Right lobe of liver (tissue), 6 donors: Measurements from ENCODE around the gene SH3PXD2A. TPM values are rescaled to one million over a fixed set of nuclear protein-coding genes. Genes with fewer than 3 reads are reported as not detected.

Experiments
- ATAC-seq, 4 donors: fragments of 200-7000 bp; cut with Tn5 transposase; one replicate each; pipeline ENCODE4 v1.9.1; 2020; ENCODE audit warnings: mild to moderate bottlenecking in 4 of 4, moderate library complexity in 4 of 4
- DNase-seq, 3 donors: peaks; one replicate each; pipeline ENCODE4 v3.0.0-alpha.2; 2020
- H3K27ac ChIP-seq, 3 donors: fragments of 200-600 bp; one replicate each; pipeline ENCODE4 v1.8.0; 2022
- H3K27me3 ChIP-seq, 2 donors: fragments of 200-600 bp; one replicate each; pipeline ENCODE4 v1.8.0; 2022
- H3K36me3 ChIP-seq, 4 donors: fragments of 200-600 bp; sonication (generic) in 1 of 4; one replicate each; pipeline versions ENCODE4 v1.5.1 to v1.8.0; 2017 to 2022; ENCODE audit warnings: control low read depth in 1 of 4
- H3K4me1 ChIP-seq, 4 donors: fragments of 200-600 bp; sonication (generic) in 1 of 4; one replicate each; pipeline versions ENCODE4 v1.5.1 to v1.8.0; 2017 to 2022; ENCODE audit warnings: control low read depth in 1 of 4
- H3K4me3 ChIP-seq, 3 donors: fragments of 200-600 bp; one replicate each; pipeline ENCODE4 v1.8.0; 2022
- H3K9me3 ChIP-seq, 4 donors: fragments of 200-600 bp; sonication (generic) in 1 of 4; one replicate each; pipeline versions ENCODE4 v1.5.1 to v1.8.0; 2017 to 2022; ENCODE audit warnings: control low read depth in 1 of 4
- POLR2A ChIP-seq: fragments of 450-650 bp; IDR thresholded peaks from one replicate; pipeline ENCODE4 v1.6.1; 2017; ENCODE audit warnings: antibody characterized with exemption, mild to moderate bottlenecking
- WGBS: methylation state at CpG from one replicate; pipeline ENCODE4 v1.1.6; 2018; ENCODE audit warnings: low coverage, low lambda C conversion rate; ENCODE audit not compliant: insufficient coverage; ENCODE audit errors: missing lambda C conversion rate; 5-methylcytosine and 5-hydroxymethylcytosine counted together
- intact Hi-C, 2 donors: fragments of 100-400 bp; cut with DNase I; formaldehyde crosslinking; loops; one replicate each; pipeline versions ENCODE4 v1.11.2 to v1.14.1; 2022
- total RNA-seq, 6 experiments: library from RNA; depleted of rRNA in 2 of 6; stranded (reverse); fragments of >200 nt in 2 of 6; fragmentation: NEBNext Ultra II Directional in 3 of 6; extraction: Animal tissue kit (Norgen Biotek cat#: 25700) in 3 of 6; gene quantifications; one replicate each; pipeline versions ENCODE4 v1.1.0 to v1.2.4, GENCODE V29; 2016 to 2023
- TF ChIP-seq, protein P1 (sequence below), 4 donors: fragments of 200-600 bp in 3 of 4; fragments of 450-650 bp in 1 of 4; IDR thresholded peaks; one replicate each; pipeline versions ENCODE4 v1.5.1 to v1.8.0; 2016 to 2022; ENCODE audit warnings: antibody characterized with exemption in 4 of 4, mild to moderate bottlenecking in 2 of 4
- donor health status: DM: no; HTN: yes; CAD: no.
- donor health status: DM: no; HTN: no; CAD: no.
- donor health status: DM: no; HTN: no; CAD: no.
- donor health status: DM: no; HTN: yes; CAD: no.
- donor health status: DM: no; HTN: yes; CAD: no.

Gene SH3PXD2A
- total RNA-seq, 6 experiments from 2014 or later: 3.0 to 38.3 (median 10.0) TPM

- intact Hi-C loops: loop anchor here (5.0 kb wide), 2 partner anchors 79 to 89 kb away; no protein-coding TSS in a partner anchor
- no peak for TF ChIP-seq POLR2A
- TF ChIP-seq, protein P1, sequence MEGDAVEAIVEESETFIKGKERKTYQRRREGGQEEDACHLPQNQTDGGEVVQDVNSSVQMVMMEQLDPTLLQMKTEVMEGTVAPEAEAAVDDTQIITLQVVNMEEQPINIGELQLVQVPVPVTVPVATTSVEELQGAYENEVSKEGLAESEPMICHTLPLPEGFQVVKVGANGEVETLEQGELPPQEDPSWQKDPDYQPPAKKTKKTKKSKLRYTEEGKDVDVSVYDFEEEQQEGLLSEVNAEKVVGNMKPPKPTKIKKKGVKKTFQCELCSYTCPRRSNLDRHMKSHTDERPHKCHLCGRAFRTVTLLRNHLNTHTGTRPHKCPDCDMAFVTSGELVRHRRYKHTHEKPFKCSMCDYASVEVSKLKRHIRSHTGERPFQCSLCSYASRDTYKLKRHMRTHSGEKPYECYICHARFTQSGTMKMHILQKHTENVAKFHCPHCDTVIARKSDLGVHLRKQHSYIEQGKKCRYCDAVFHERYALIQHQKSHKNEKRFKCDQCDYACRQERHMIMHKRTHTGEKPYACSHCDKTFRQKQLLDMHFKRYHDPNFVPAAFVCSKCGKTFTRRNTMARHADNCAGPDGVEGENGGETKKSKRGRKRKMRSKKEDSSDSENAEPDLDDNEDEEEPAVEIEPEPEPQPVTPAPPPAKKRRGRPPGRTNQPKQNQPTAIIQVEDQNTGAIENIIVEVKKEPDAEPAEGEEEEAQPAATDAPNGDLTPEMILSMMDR (IDR thresholded peaks at IDR 0.05): no peak
Measured at GRCh38 chr10:103603382-103603781, 252.0 kb downstream of the SH3PXD2A start.

DNA sequence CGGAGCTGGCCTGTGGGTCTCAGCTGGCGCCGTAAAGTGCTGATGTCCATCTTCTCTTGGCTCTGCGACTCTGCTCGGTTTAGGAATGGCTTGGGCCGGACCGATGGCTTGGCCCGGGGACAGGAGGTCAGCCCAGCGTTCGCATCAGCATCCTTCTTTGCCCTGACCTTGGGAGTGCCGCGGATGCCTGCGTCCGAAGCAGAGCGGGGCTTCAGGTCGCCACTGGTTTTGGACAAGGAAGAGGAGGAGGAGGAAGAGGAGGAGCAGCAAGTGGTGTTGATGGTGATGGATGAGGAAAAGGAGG lies 252.6 kb downstream of the SH3PXD2A start:
- Histone ChIP-seq H3K27ac (no peak overlapping the region), H3K4me1 (no peaks in the 10 kb centered on the region), H3K36me3 (peaks cover 0 to 3% (median 0%) of the 10 kb centered on the region in 4 donors), H3K27me3 (no peaks in the 10 kb centered on the region), H3K9me3 (no peaks in the 10 kb centered on the region), H3K4me3 (no peak overlapping the region)
- DNase-seq (no peak), ATAC-seq (no peak)
- 77% methylated on average over 5 of the region's 16 CpGs for WGBS
- TF ChIP-seq POLR2A: no peak
- TF ChIP-seq, protein P1 (IDR thresholded peaks at IDR 0.05): no peak
- intact Hi-C loops: loop anchor here (5.0 kb wide), 2 partner anchors 79 to 89 kb away; no protein-coding TSS in a partner anchor

More at GRCh38 chr10:103603382-103603781, 252.0 kb downstream of the SH3PXD2A start:
- Histone ChIP-seq H3K36me3 (peaks cover 0 to 3% (median 0%) of the 10 kb centered on the region in 4 donors), H3K4me1 (no peaks in the 10 kb centered on the region), H3K27me3 (no peaks in the 10 kb centered on the region), H3K27ac (no peak overlapping the region), H3K9me3 (no peaks in the 10 kb centered on the region), H3K4me3 (no peak overlapping the region)
- 100% methylated on average over 2 of the region's 23 CpGs for WGBS
- no peak for ATAC-seq
- DNase-seq: no peak

DNA sequence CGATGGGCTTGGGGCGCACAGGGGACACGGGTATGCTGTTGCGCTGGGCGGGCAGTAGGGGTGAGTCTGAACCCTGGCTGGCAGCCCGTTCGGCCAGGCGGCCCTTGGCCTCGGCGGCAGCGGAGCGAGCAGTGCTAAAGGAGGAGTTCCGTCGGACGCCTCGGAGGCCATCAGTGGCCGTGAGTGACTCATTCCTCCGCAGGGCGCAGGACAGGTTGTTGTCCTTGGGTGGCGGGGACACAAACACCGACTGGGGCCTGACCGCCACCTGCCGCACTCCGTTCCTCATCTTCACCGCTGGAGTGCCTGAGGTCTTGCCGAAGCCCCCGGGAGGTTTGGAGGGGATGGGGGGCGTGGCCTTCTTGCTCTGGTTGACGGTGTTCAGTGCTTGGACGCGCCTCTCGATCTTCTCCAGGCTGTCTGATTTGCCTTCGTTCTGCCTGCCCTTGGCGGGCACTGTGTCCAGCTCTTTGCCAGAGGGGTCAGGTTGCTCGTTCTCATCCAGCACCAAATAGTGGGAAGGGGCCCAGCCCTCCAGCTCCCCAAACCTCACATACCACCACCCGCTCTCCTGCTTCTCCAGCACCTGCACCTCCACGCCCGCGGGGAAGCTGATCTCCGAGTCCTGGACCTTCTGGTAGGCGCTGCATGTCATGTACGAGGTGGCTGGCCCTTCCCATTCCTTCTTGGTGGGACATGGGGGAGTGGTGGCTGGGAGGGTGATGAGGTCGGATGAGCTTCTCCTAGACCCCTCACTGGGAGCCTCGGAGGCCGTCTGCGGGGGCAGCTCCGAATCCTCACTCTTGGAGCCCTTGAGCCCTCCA lies 253.1 kb downstream of the SH3PXD2A start:
- no peaks in the 10 kb centered on the region for H3K4me1 ChIP-seq
- no peaks in the 10 kb centered on the region for H3K9me3 ChIP-seq
- ATAC-seq: no peak
- intact Hi-C loops: loop anchor here (5.0 kb wide), 2 partner anchors 80 to 90 kb away; no protein-coding TSS in a partner anchor
- no peak overlapping the region for H3K4me3 ChIP-seq
- no peak overlapping the region for H3K27ac ChIP-seq
- H3K36me3 ChIP-seq: peaks cover 0 to 3% (median 0%) of the 10 kb centered on the region in 4 donors
- TF ChIP-seq POLR2A: no peak
- TF ChIP-seq, protein P1 (IDR thresholded peaks at IDR 0.05): no peak
- 100% methylated on average over 2 of the region's 47 CpGs for WGBS
- DNase-seq: no peak
- H3K27me3 ChIP-seq: no peaks in the 10 kb centered on the region

DNA sequence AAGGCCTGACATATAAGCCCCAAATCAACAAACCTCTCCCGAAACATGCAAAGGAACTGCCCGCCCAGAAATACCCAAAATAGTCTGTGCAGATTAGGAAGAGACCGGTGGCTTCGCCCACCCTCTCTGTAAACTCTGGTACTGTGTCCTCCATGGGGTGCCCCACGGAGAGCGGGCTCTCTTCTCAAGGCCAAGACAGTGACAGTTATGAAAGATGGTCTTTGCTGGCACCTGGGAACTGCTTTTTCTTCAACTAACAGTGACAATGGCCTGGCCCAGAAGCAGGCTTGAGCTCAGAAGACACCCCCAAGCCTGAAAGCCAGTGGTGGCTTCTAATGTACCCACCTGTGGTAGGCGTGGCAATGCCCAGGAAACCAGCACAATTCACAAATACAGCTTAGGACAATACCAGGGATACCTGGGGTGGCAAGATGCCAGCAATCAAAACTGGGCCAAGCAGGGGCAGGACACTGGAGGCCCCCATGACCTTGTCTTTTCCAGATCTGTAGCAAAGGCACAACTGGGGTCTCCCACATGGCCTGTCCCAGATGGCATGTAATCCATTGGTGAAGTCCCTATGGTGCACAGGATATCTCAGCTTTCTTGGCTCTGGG lies 254.3 kb downstream of the SH3PXD2A start:
- no peaks in the 10 kb centered on the region for H3K4me1 ChIP-seq
- H3K9me3 ChIP-seq: no peaks in the 10 kb centered on the region
- H3K27me3 ChIP-seq: no peaks in the 10 kb centered on the region
- intact Hi-C loops: loop anchor here (5.0 kb wide), 2 partner anchors 81 to 91 kb away; no protein-coding TSS in a partner anchor
- DNase-seq: no peak
- peaks cover 0 to 3% (median 0%) of the 10 kb centered on the region in 4 donors for H3K36me3 ChIP-seq
- no peak overlapping the region for H3K4me3 ChIP-seq
- ATAC-seq: no peak
- no peak overlapping the region for H3K27ac ChIP-seq
- no peak for TF ChIP-seq POLR2A
- TF ChIP-seq, protein P1 (IDR thresholded peaks at IDR 0.05): no peak
- 84% methylated on average over 5 of the region's 7 CpGs for WGBS
